WERI-Rb-1 (cell line): ENCODE data around the gene CDC37.
"Not testable (repeated sequence)": the region's sequence is repeated elsewhere in the genome, so short reads cannot be mapped to it uniquely, and the experiment has no call there.

Experiments used
- DNase-seq: peaks from one replicate; pipeline ENCODE4 v3.0.0-alpha.2; 2020
- H3K27ac ChIP-seq: fragments of 250-450 bp; sonication (Bioruptor Pico); 2 replicates; pipeline ENCODE4 v1.5.1; 2020; ENCODE audit warnings: mild to moderate bottlenecking, moderate library complexity
- H3K27me3 ChIP-seq: fragments of 250-450 bp; sonication (Bioruptor Pico); 2 replicates; pipeline ENCODE4 v1.5.1; 2021; ENCODE audit warnings: mild to moderate bottlenecking, low read depth, moderate library complexity; ENCODE audit not compliant: insufficient read depth, severe bottlenecking
- H3K36me3 ChIP-seq: fragments of 250-450 bp; sonication (Bioruptor Pico); 2 replicates; pipeline ENCODE4 v1.5.1; 2020; ENCODE audit warnings: mild to moderate bottlenecking, moderate library complexity
- H3K4me3 ChIP-seq: 2 replicates; pipeline ENCODE4 v1.5.1; 2011; ENCODE audit warnings: low read depth, mild to moderate bottlenecking, control low read depth, low read length
- H3K9me3 ChIP-seq: fragments of 250-450 bp; sonication (Bioruptor Pico); 2 replicates; pipeline ENCODE4 v1.5.1; 2021; ENCODE audit warnings: mild to moderate bottlenecking, moderate library complexity; ENCODE audit not compliant: severe bottlenecking
- TF ChIP-seq, protein P1 (sequence below): IDR thresholded peaks from 2 replicates; pipeline ENCODE4 v1.5.1; 2011; ENCODE audit warnings: low read depth, mild to moderate bottlenecking, control low read depth, inconsistent platforms, low read length

Gene CDC37

DNA sequence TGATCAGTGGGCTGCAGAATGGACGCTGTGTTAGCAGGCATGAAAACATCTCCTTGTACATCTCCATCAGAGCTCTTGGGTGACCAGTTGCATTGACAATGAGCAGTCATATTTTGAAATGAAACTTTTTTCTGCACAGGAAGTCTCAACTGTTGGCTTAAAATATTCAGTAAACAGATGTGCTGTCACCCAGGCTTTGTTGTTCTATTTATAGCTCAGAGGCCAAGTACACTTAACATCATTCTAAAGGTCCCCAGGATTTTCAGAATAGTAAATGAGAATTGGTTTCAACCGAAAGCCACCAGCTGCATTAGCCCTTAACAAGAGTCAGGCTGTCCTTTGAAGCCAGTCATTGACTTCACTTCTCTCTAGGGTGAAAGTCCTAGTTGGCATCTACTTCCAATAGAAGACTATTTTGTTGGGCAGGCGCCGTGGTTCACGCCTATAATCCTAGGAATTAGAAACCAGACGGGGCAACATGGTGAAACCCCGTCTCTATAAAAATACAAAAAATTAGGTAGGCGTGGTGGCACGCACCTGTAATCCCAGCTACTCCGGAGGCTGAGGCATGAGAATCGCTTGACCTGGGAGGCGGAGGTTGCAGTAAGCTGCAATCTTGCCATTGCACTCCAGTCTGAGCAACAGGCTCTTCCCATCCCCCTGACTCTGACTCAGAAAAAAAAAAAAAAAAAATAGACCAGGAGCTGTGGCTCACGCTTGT lies 9.1 kb upstream of the CDC37 start:
- H3K27me3 ChIP-seq, result no peaks in the 10 kb centered on the region
- H3K27ac ChIP-seq, result no peak overlapping the region
- H3K9me3 ChIP-seq, result peaks cover 9% of the 10 kb centered on the region
- H3K36me3 ChIP-seq, result no peaks in the 10 kb centered on the region
- TF ChIP-seq, protein P1, sequence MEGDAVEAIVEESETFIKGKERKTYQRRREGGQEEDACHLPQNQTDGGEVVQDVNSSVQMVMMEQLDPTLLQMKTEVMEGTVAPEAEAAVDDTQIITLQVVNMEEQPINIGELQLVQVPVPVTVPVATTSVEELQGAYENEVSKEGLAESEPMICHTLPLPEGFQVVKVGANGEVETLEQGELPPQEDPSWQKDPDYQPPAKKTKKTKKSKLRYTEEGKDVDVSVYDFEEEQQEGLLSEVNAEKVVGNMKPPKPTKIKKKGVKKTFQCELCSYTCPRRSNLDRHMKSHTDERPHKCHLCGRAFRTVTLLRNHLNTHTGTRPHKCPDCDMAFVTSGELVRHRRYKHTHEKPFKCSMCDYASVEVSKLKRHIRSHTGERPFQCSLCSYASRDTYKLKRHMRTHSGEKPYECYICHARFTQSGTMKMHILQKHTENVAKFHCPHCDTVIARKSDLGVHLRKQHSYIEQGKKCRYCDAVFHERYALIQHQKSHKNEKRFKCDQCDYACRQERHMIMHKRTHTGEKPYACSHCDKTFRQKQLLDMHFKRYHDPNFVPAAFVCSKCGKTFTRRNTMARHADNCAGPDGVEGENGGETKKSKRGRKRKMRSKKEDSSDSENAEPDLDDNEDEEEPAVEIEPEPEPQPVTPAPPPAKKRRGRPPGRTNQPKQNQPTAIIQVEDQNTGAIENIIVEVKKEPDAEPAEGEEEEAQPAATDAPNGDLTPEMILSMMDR, result no peak
- DNase-seq, result no peak
- H3K4me3 ChIP-seq, result no peak overlapping the region

DNA sequence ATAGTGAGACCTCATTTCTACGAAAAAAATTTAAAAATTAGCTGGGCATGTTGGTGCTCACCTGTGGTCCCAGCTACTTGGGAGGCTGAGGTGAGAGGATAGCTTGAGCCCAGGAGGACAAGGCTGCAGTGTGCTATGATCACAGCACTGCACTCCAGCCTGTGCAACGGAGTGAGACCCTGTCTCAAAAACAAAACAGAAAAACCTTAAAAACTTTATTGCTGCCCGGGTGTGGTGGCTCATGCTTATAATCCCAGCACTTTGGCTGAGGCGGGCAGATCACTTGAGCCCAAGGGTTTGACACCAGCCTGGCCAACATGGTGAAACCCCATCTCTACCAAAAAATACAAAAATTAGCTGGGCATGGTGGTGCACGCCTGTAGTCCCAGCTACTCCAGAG lies 7.9 kb upstream of the CDC37 start:
- not testable (repeated sequence) for DNase-seq, H3K27ac ChIP-seq, H3K4me3 ChIP-seq

DNA sequence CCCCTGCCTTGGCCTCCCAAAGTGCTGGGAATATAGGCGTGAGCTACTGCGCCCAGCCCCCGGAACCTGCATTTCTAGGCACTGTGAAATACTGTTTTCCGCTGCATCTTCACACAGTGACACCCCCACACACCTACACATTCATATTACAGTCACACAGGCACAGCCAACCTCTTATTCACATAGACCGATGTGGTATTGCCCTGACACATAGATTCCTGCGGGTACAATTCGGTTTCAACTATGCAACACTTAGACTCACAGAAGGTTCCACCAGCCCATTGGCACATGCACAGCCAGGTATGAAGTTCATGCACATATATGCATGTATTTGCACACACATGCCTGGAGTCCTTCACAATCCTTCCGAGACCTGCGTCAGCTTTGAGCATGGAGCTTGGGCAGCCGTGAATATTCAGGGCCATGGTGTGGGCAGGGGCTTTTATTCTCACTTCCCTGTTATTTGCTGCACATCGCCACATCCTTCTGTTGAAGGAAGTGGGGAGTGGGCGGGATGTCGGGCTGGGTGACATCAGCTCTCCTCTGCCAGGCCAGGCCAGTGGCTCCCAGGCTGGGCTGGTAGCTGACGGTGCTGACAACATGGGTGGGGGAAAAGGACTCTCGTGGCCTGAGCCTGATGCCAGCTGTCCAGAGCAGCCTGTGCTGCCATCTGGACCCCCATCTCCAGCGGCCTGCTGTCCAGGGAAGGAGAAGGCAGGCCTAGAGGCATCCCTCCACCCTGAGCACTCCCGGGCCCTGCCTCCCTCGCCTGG lies 5.4 kb upstream of the CDC37 start:
- TF ChIP-seq, protein P1, result no peak
- no peaks in the 10 kb centered on the region for H3K9me3 ChIP-seq
- H3K27ac ChIP-seq, result no peak overlapping the region
- no peaks in the 10 kb centered on the region for H3K27me3 ChIP-seq
- no peaks in the 10 kb centered on the region for H3K36me3 ChIP-seq
- DNase-seq, result peak; percentile 37
- no peak overlapping the region for H3K4me3 ChIP-seq

More for the DNA sequence above, 7.9 kb upstream of the CDC37 start:
- not testable (repeated sequence) for H3K9me3 ChIP-seq, H3K36me3 ChIP-seq, H3K27me3 ChIP-seq

DNA sequence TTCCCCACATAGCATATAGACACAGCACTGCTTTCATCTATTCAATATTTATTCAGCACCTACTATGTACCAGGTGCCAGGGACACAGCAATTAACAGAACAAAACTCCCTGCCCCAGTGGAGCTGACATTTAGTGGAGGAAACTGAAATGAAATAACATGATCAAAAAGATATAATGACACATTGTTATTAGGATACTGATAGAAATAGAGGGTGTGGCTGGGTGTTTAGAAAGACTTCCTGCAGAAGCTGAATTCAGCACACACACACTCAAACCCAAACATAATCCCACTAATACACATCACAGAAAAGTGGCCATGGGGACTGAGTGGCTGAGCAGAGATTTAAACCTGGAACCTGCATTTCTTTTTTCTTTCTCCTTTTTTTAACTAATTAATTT lies 3.8 kb upstream of the CDC37 start:
- TF ChIP-seq, protein P1, result no peak
- Histone ChIP-seq H3K9me3 (no peaks in the 10 kb centered on the region), H3K27me3 (no peaks in the 10 kb centered on the region), H3K27ac (no peak overlapping the region), H3K4me3 (no peak overlapping the region), H3K36me3 (no peaks in the 10 kb centered on the region)
- DNase-seq, result no peak

DNA sequence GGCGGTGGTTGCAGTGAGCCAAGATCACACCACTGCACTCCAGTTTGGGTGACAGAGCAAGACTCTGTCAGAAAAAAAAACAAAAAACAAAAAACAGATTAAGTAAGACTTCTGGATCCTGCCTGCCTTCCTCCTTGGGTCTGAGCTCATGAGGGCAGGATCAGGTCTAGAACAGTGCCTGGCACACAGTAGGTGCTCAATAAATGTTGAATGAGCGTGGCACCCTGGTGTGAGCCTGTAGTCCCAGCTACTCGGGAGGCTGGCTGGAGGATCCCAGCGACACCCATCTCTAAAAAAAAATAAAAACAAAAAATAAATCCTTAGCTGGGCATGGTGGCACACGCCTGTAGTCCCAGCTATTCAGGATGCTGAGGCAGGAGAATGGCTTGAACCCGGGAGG lies 2.8 kb upstream of the CDC37 start:
- H3K4me3 ChIP-seq, result no peak overlapping the region
- H3K27ac ChIP-seq, result no peak overlapping the region
- DNase-seq, result no peak
- H3K9me3 ChIP-seq, result no peaks in the 10 kb centered on the region
- TF ChIP-seq, protein P1, result no peak
- peaks cover 5% of the 10 kb centered on the region for H3K36me3 ChIP-seq
- H3K27me3 ChIP-seq, result no peaks in the 10 kb centered on the region

DNA sequence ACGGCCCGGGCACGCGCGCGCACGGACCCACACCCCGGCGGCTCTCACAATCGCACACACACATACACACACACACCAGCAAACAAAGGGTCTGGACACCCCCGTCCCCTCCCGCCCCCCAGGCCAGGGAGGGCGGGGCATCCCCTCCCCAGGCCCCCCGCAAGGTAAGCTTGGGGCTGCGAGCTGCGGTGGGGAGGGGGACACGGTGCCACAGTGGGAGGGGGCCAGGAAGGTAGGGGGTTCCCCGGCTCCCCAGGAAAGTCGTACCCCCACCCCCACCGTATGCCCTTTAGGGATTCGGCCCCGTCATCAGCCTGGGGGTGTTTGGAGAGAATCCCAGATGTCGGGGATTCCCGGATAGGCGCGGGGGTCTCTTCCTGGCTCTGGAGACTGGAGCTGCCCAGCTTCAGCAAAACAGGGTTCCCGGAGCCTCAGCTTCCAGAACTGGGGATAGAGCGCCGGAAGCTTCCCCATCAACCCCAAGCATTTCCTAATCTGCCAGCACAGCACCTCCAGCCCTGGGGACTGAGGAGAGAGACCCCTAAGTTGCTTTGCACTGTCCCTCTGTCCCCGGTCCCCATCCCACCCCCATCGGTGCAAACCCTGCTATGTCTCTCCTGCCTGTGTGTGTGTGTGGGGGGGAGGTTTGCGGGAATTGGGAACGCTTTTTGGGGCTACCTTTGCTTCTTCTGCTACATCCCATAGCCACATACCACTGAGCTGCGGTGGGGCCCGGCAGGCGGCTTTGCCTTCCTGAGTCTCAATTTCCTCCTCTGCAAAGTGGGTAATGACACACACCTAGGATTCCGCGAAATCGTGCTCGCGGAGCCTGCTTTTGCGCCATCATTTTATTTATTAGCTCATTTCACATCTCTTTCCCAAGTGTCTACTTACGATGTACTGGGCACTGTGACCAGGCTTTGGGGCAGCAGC lies 1.8 kb upstream of the CDC37 start:
- H3K4me3 ChIP-seq, result peak overlapping the region; percentile 82
- TF ChIP-seq, protein P1, result no peak
- no peaks in the 10 kb centered on the region for H3K27me3 ChIP-seq
- H3K36me3 ChIP-seq, result peaks cover 14% of the 10 kb centered on the region
- no peaks in the 10 kb centered on the region for H3K9me3 ChIP-seq
- H3K27ac ChIP-seq, result peak overlapping the region; percentile 69
- no peak for DNase-seq
